ENCODE measurements around the gene PPP1R3A. TPM values are rescaled to one million over a fixed set of nuclear protein-coding genes. Genes with fewer than 3 reads are reported as not detected.

Gene PPP1R3A
- total and polyA plus RNA-seq, 2 of the 8 experiments (the other 6 are each of a cell fraction or from before 2014, with no cell fraction given), result not detected

- Histone ChIP-seq H3K27ac (ENCODE audit: low read depth, low read length) (no peak overlapping the region), H3K27me3 (replicated peaks in 1 of 4; ENCODE audit: control insufficient read depth in 3 of 4, extremely low read depth in 1 of 4, insufficient read depth in 3 of 4, low read length in 3 of 4) (no peaks in the 10 kb centered on the region), H3K4me3 (ENCODE audit: extremely low read depth in 1 of 4, insufficient read depth in 2 of 4, low read depth in 3 of 4, low read length in 4 of 4) (no peak overlapping the region), H3K79me2 (ENCODE audit: control insufficient read depth in 1 of 2, insufficient read depth in 2 of 2, low read length in 2 of 2) (no peaks in the 10 kb centered on the region), H4K91ac (replicated peaks; ENCODE audit: insufficient read length, low read length) (no peak overlapping the region), H2BK20ac (ENCODE audit: low read length) (no peak overlapping the region), H4K20me1 (replicated peaks in 1 of 2; ENCODE audit: control insufficient read depth in 1 of 2, insufficient read depth in 2 of 2, low read length in 2 of 2) (no peaks in the 10 kb centered on the region), H2BK5ac (ENCODE audit: low read depth, low read length) (no peak overlapping the region), H2BK12ac (ENCODE audit: low read depth, low read length) (no peak overlapping the region), H2AFZ (ENCODE audit: low read length) (no peak overlapping the region), H3K4ac (replicated peaks; ENCODE audit: insufficient read length, low read depth, low read length) (no peak overlapping the region), H2BK120ac (replicated peaks; ENCODE audit: low read depth, low read length) (no peak overlapping the region), H2AK5ac (ENCODE audit: low read depth, low read length) (no peak overlapping the region), H3K4me1 (replicated peaks in 1 of 4; ENCODE audit: control insufficient read depth in 3 of 4, insufficient read depth in 4 of 4, low read length in 3 of 4) (no peaks in the 10 kb centered on the region), H3K79me1 (ENCODE audit: low read depth, low read length) (no peaks in the 10 kb centered on the region), H3K9ac (replicated peaks in 1 of 4; ENCODE audit: extremely low read depth in 1 of 4, low read depth in 3 of 4, low read length in 3 of 4) (no peak overlapping the region), H3K18ac (ENCODE audit: extremely low read depth, low read length) (no peak overlapping the region), H3K4me2 (ENCODE audit: insufficient read depth in 1 of 2, low read depth in 2 of 2, low read length in 2 of 2) (no peak overlapping the region), H3K14ac (ENCODE audit: insufficient read length) (no peak overlapping the region), H3K9me3 (ENCODE audit: insufficient read depth in 2 of 2, low read depth in 1 of 2, low read length in 1 of 2) (no peaks in the 10 kb centered on the region; a peak in 1 of 4 replicates), H3K36me3 (ENCODE audit: control insufficient read depth in 2 of 4, insufficient read depth in 4 of 4, low read length in 3 of 4) (no peaks in the 10 kb centered on the region), H2BK15ac (ENCODE audit: low read length) (no peak overlapping the region), H4K8ac (ENCODE audit: extremely low read depth, insufficient read depth, low read length) (no peak overlapping the region), H3K23me2 (ENCODE audit: low read depth, low read length) (no peaks in the 10 kb centered on the region), H4K5ac (ENCODE audit: insufficient read length, low read depth, low read length) (no peak overlapping the region), H3K56ac (replicated peaks; ENCODE audit: insufficient read length, low read depth, low read length) (no peak overlapping the region), H3K23ac (ENCODE audit: insufficient read length) (no peak overlapping the region)
- FAIRE-seq (no peak), DNase-seq (ENCODE audit: low read depth in 1 of 2, low spot score in 2 of 2) (no peak)
- WGBS, 2 experiments (ENCODE audit: extremely low coverage in 1 of 2, insufficient coverage in 1 of 2, insufficient read length in 1 of 2, insufficient replicate concordance in 2 of 2, low coverage in 1 of 2, low lambda C conversion rate in 2 of 2, missing lambda C conversion rate in 1 of 2), result 85% methylated on average over 1 of the region's 1 CpG; no CpG with 5 or more reads in 1 of the 2 experiments
- ChIA-PET POLR2A (ENCODE audit: partially characterized antibody) (no interaction called here), CTCF (ENCODE audit: partially characterized antibody) (no interaction called here)
- peak; percentile 58; the same call in 1 of the 2 replicates for TF ChIP-seq MAFK (IDR thresholded peaks at IDR 0.05; ENCODE audit: low read depth, low read length)
- no peak for TF ChIP-seq BRCA1 (IDR thresholded peaks at IDR 0.05; ENCODE audit: low read depth, low read length)
- TF ChIP-seq TAF1 (IDR thresholded peaks at IDR 0.05; ENCODE audit: low read depth, low read length), result no peak
These were observed 14.3 kb downstream of the PPP1R3A start for GRCh38 chr7:113904521-113904920.
